ENCODE results near the gene MSL1. TPM values are rescaled to one million over a fixed set of nuclear protein-coding genes. Genes with fewer than 3 reads are reported as not detected.

MSL1 gene
- total and polyA plus RNA-seq, 9 of the 15 experiments (the other 6 are each of a cell fraction or from before 2014, with no cell fraction given), result 13.8 to 120 (median 61.9) TPM

DNA sequence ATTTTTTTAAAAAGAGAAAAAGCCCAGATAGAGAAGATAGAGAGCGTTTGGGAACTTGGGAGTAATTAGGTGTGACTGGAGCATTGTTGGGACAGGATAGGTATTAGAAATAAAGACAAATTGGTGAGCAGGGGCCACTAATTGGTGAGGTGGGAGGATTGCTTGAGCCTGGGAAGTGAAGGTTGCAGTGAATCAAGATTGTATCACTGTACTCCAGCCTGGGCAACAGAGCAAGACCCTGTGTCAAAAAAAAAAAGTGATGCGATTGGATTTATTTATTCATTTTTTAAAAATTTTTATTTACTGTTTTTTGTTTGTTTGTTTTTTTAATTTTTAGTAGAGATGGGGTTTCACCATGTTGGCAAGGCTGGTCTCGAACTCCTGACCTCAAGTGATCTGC is 23.7 kb downstream of the MSL1 start:
- intact Hi-C loops (cut with micrococcal nuclease) (no loop called here), in situ Hi-C loops (cut with MboI) (no loop called here)
- H3K9me3 ChIP-seq (replicated peaks; ENCODE audit: control insufficient read depth, insufficient read depth, low read depth, low read length), result no peaks in the 10 kb centered on the region
- no peak overlapping the region for H3K9ac ChIP-seq (ENCODE audit: insufficient read depth in 1 of 2, low read depth in 2 of 2, low read length in 2 of 2)
- H3K9me1 ChIP-seq (ENCODE audit: control insufficient read depth, insufficient read depth, low read length), result no peaks in the 10 kb centered on the region
- ChIA-PET POLR2A (interaction anchor here (1.0 kb wide), 1 partner anchor 162 kb away, joined by 3 read pairs; no protein-coding TSS in a partner anchor), CTCF (ENCODE audit: low intra/inter-chr PET ratio) (no interaction called here)
- H3K4me2 ChIP-seq (ENCODE audit: insufficient read depth, low read length), result no peak overlapping the region
- FAIRE-seq, result no peak
- H3K27ac ChIP-seq (ENCODE audit: extremely low read depth, low read depth, low read length), result no peak overlapping the region
- H3K4me3 ChIP-seq, result no peak overlapping the region
- DNase-seq (ENCODE audit: extremely low read depth in 1 of 4, low spot score in 3 of 4), result no peak
- peaks cover 55% of the 10 kb centered on the region for H3K79me2 ChIP-seq (ENCODE audit: control insufficient read depth, insufficient read depth, low read length)
- no peaks in the 10 kb centered on the region for H4K20me1 ChIP-seq (replicated peaks; ENCODE audit: control insufficient read depth, insufficient read depth, low read length)
- H2AFZ ChIP-seq (ENCODE audit: low read depth, low read length), result no peak overlapping the region
- H3K27me3 ChIP-seq (ENCODE audit: control insufficient read depth in 2 of 2, insufficient read depth in 2 of 2, low read length in 2 of 2), result no peaks in the 10 kb centered on the region
- peaks cover 69% of the 10 kb centered on the region for H3K36me3 ChIP-seq (ENCODE audit: control insufficient read depth, insufficient read depth, low read length)
- ATAC-seq, result no peak
- WGBS (ENCODE audit: insufficient coverage, low coverage, missing lambda C conversion rate), result 90% methylated on average over 3 of the region's 3 CpGs
- BruUV-seq (replicated peaks), result no TSS peak
- TF ChIP-seq, protein P1, sequence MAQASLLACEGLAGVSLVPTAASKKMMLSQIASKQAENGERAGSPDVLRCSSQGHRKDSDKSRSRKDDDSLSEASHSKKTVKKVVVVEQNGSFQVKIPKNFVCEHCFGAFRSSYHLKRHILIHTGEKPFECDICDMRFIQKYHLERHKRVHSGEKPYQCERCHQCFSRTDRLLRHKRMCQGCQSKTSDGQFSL (CRISPR knock-in tag; IDR thresholded peaks at IDR 0.05), result no peak
- TF ChIP-seq, protein P1 (tag; IDR thresholded peaks at IDR 0.05), result no peak
- TF ChIP-seq ZNF121 (CRISPR knock-in tag; conservative IDR thresholded peaks at IDR 0.05), result peak; percentile 64
- peaks cover 3% of the 10 kb centered on the region in 2 experiments; a peak in 3 of 5 replicates for H3K4me1 ChIP-seq (replicated peaks in 1 of 2; ENCODE audit: control insufficient read depth in 2 of 2, insufficient read depth in 2 of 2, low read length in 2 of 2)

DNA sequence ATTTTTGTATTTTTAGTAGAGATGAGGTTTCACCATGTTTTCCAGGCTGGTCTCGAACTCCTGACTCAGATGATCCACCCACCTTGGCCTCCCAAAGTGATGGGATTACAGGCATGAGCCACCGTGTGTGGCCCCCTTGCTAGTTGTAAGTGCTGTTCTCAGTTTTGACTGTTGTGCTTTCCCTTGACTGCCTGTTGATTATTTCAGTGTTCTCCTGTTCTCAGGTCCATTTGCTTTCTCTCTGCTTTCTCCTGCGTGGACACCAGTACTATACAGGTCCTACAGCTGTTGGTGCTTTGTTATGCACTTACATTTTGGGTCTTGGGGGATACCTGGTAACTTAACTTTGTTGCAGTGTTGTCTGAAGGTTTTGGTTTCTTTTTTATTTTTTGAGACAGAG is 26.8 kb downstream of the MSL1 start:
- no peak for ATAC-seq
- Histone ChIP-seq H3K9me1 (ENCODE audit: control insufficient read depth, insufficient read depth, low read length) (no peaks in the 10 kb centered on the region), H3K27ac (ENCODE audit: extremely low read depth, low read depth, low read length) (no peak overlapping the region), H4K20me1 (replicated peaks; ENCODE audit: control insufficient read depth, insufficient read depth, low read length) (no peaks in the 10 kb centered on the region), H3K27me3 (ENCODE audit: control insufficient read depth in 2 of 2, insufficient read depth in 2 of 2, low read length in 2 of 2) (no peaks in the 10 kb centered on the region), H2AFZ (ENCODE audit: low read depth, low read length) (no peak overlapping the region), H3K79me2 (ENCODE audit: control insufficient read depth, insufficient read depth, low read length) (peaks cover 51% of the 10 kb centered on the region), H3K9me3 (replicated peaks; ENCODE audit: control insufficient read depth, insufficient read depth, low read depth, low read length) (no peaks in the 10 kb centered on the region), H3K4me1 (replicated peaks in 1 of 2; ENCODE audit: control insufficient read depth in 2 of 2, insufficient read depth in 2 of 2, low read length in 2 of 2) (peaks cover 6 to 7% of the 10 kb centered on the region in 2 experiments), H3K9ac (ENCODE audit: insufficient read depth in 1 of 2, low read depth in 2 of 2, low read length in 2 of 2) (no peak overlapping the region), H3K4me2 (ENCODE audit: insufficient read depth, low read length) (no peak overlapping the region), H3K36me3 (ENCODE audit: control insufficient read depth, insufficient read depth, low read length) (peaks cover 68% of the 10 kb centered on the region), H3K4me3 (no peak overlapping the region)
- FAIRE-seq, result no peak
- DNase-seq (ENCODE audit: extremely low read depth in 1 of 4, low spot score in 3 of 4), result no peak
- no TSS peak for BruUV-seq (replicated peaks)
- in situ Hi-C loops (cut with MboI), result no loop called here
- POLR2A ChIA-PET, result interaction anchor here (0.9 to 1.8 kb wide), 6 partner anchors 9 to 24 kb away, joined by 3 to 7 read pairs (median 4); partner anchors contain the start of gene CASC3
- 80% methylated on average over 3 of the region's 3 CpGs for WGBS (ENCODE audit: insufficient coverage, low coverage, missing lambda C conversion rate)
- CTCF ChIA-PET (ENCODE audit: low intra/inter-chr PET ratio), result no interaction called here
- intact Hi-C loops (cut with micrococcal nuclease), result no loop called here
- TF ChIP-seq ZNF41 (CRISPR knock-in tag; conservative IDR thresholded peaks at IDR 0.05), result no peak
- TF ChIP-seq FOXA1 (IDR thresholded peaks at IDR 0.05; ENCODE audit: borderline replicate concordance), result no peak
- TF ChIP-seq TCF7 (IDR thresholded peaks at IDR 0.05; ENCODE audit: borderline replicate concordance), result no peak
- TF ChIP-seq YBX1 (IDR thresholded peaks at IDR 0.05), result no peak
- TF ChIP-seq MCM7 (IDR thresholded peaks at IDR 0.05), result no peak
- TF ChIP-seq CBFB (CRISPR knock-in tag; IDR thresholded peaks at IDR 0.05), result no peak
- TF ChIP-seq, protein P2, sequence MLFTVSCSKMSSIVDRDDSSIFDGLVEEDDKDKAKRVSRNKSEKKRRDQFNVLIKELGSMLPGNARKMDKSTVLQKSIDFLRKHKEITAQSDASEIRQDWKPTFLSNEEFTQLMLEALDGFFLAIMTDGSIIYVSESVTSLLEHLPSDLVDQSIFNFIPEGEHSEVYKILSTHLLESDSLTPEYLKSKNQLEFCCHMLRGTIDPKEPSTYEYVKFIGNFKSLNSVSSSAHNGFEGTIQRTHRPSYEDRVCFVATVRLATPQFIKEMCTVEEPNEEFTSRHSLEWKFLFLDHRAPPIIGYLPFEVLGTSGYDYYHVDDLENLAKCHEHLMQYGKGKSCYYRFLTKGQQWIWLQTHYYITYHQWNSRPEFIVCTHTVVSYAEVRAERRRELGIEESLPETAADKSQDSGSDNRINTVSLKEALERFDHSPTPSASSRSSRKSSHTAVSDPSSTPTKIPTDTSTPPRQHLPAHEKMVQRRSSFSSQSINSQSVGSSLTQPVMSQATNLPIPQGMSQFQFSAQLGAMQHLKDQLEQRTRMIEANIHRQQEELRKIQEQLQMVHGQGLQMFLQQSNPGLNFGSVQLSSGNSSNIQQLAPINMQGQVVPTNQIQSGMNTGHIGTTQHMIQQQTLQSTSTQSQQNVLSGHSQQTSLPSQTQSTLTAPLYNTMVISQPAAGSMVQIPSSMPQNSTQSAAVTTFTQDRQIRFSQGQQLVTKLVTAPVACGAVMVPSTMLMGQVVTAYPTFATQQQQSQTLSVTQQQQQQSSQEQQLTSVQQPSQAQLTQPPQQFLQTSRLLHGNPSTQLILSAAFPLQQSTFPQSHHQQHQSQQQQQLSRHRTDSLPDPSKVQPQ (CRISPR knock-in tag; IDR thresholded peaks at IDR 0.05; ENCODE audit: borderline replicate concordance), result no peak
- no peak for TF ChIP-seq SMAD2 (IDR thresholded peaks at IDR 0.05; ENCODE audit: low read depth, low read length)
- TF ChIP-seq, protein P3, sequence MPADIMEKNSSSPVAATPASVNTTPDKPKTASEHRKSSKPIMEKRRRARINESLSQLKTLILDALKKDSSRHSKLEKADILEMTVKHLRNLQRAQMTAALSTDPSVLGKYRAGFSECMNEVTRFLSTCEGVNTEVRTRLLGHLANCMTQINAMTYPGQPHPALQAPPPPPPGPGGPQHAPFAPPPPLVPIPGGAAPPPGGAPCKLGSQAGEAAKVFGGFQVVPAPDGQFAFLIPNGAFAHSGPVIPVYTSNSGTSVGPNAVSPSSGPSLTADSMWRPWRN (IDR thresholded peaks at IDR 0.05; ENCODE audit: low read depth), result no peak
